NCI-H345 treated with DMSO at 0.1 percent for 48 hours (cell line): ENCODE data around the gene NECAB2.

Experiments used
- DNase-seq: peaks from one replicate; lab custom pipeline; 2025; ENCODE audit not compliant: unreplicated experiment; lab: John Stamatoyannopoulos, UW

Gene NECAB2

GRCh38 chr16:83951544-83951943, 16.5 kb upstream of the NECAB2 start:
- no peak for DNase-seq

GRCh38 chr16:83952587-83952939, 15.5 kb upstream of the NECAB2 start:
- no peak for DNase-seq

GRCh38 chr16:83952940-83953795, 14.9 kb upstream of the NECAB2 start, which contains the start of gene OSGIN1:
Gene OSGIN1 (plus strand): TSS chr16:83953240. CDS start chr16:83957672, 4,432 bp downstream.
- no peak for DNase-seq

- no peak for DNase-seq
These were observed 14.1 kb upstream of the NECAB2 start for GRCh38 chr16:83953796-83954576.

- no peak for DNase-seq
These were observed 13.4 kb upstream of the NECAB2 start for GRCh38 chr16:83954577-83955016.

DNA sequence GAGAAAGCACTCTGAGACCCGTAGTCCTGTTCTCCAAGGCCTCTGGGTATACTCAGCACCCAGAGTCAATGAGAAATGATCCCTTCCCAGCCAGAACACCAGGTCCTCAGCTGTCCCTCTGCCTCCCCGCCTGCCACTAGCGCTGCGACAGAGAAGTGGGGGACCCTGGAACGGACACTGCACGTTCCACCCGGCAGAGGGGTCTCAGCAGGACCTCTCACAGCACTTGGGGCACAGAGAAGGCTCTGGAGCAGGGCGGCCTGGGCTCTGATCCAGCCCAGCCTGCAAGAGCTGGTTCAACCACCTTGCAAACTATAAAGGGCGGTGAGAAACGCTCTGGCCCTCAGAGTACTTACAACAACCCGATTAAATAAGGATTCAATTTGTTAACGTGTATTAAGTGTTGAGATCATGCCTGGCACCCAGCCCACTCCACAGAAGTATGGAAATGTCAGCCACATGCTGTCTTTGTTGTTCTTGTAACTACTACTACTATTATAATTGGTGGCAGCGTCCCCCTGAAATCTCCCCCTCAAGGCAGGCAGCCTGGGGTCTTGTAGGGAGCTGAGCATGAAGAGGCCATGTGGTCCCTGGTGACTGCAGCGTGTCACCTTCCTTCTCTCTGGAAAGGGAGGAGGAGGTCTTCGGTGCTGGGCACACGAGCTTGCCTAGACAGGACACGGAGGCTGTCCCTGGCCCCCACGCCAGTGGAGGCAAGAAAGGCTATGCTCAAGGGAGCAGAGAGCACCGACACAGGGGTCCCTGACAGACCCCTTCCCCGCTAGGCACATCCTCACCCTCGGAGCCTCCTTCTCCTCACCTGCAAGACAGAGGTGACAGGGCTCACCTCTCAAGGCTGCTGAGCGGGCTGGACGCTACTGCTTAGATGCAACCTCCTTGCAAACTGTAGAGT, 12.6 kb upstream of the NECAB2 start:
- DNase-seq, result no peak

DNA sequence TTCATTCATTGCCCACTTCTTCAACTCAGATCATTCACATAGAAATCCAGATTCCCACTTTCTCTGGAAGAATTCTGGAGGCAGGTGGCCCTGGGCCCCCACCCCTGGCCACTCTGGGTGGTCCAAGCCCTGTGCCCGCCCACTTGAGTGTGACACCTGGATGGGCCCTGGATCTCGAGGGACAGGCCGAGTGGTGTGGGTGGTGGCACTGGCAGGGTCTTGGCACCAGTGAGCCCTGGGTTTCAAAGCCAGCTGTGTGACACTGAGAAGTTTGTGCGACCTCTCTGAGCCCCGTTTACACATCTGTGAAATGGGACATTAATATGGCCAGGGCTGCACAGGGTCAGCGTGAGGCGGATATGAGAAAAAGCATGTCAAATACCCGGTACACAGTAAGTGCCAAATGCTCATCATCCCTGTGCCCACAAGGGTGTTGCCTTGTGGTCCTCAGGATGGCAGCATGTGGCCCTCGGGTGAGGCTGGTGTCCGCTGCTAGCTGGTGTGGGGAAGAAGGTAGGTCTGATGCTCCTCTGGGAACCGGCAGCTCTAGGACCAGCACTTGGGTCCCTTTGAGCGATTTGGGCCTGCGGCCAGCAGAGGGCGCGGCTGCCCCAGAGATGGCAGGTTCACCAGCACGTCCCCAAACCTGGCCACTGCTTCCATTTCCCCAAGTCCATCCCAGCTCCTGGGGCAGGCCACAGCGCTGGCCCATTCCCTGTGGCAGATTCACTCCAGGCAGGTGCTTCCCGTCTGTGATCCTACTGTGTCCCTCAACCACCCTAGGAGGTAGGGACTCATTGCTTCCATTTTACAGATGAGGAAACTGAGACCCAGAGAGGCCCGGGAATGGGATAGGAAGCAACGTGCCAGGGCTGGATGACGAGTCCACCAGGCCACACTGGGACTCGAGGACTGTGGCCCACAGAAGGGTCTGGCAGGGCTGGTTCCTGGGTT, 11.4 kb upstream of the NECAB2 start:
- DNase-seq, result peak; percentile 41

GRCh38 chr16:83957296-83957855, 10.7 kb upstream of the NECAB2 start:
- DNase-seq, result no peak

GRCh38 chr16:83958137-83958845, 9.8 kb upstream of the NECAB2 start:
- DNase-seq, result no peak

DNA sequence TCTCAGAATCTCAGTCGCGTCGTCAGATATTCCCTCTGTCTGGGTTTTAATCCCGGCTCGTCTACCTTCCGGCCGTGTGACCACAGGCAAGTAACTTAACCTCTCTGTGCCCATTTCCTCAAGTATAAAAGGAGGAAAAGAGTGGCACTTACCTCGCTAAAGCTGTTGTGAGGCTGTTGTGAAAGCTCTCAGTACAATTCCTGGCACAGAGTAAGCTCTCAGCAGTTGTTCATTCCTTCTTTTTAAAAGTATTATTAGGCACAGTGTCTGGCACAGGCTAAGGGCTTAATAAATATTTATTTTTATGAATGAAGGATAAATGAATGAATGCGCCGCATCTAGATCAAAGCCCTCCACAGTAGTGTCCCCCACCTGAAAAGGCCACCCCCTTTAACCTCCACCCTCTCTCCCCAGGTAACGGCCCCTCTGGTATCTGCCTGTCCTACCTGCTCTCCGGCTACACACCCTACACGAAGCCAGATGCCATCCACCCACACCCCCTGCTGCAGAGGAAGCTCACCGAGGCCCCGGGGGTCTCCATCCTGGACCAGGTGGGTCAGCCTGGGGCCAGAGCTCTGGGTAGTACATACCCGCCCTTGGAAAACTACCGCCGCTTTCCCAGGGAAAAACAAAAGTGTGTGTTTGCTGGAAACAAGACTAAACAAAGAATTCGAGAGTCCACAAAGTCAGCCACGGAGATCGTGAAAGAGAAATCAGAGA, 9.0 kb upstream of the NECAB2 start:
- DNase-seq, result no peak

- DNase-seq, result no peak
These were observed 8.2 kb upstream of the NECAB2 start for GRCh38 chr16:83959656-83960434.

DNA sequence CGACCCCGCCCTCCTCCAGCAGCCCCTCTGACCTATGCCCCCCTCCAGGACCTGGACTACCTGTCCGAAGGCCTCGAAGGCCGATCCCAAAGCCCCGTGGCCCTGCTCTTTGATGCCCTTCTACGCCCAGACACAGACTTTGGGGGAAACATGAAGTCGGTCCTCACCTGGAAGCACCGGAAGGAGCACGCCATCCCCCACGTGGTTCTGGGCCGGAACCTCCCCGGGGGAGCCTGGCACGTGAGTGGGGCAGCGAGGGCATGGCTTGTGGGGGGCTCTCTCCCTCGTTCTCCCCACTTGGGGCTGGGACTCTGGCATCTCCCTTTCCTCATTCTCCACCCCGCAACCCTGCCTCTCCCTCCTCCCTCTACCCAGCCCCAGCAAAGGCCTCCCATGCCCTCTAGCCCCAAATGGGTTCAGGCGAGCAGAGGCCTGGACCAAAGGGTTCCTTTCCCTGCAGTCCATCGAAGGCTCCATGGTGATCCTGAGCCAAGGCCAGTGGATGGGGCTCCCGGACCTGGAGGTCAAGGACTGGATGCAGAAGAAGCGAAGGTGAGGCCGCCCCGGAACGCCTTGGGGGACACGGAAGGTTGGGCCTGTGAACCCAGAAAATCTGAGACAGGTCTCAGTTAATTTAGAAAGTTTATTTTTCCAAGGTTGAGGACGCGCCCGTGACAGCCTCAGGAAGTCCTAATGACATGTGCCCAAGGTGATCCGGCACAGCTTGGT, 7.4 kb upstream of the NECAB2 start:
- no peak for DNase-seq

GRCh38 chr16:83961591-83961990, 6.5 kb upstream of the NECAB2 start:
- no peak for DNase-seq

DNA sequence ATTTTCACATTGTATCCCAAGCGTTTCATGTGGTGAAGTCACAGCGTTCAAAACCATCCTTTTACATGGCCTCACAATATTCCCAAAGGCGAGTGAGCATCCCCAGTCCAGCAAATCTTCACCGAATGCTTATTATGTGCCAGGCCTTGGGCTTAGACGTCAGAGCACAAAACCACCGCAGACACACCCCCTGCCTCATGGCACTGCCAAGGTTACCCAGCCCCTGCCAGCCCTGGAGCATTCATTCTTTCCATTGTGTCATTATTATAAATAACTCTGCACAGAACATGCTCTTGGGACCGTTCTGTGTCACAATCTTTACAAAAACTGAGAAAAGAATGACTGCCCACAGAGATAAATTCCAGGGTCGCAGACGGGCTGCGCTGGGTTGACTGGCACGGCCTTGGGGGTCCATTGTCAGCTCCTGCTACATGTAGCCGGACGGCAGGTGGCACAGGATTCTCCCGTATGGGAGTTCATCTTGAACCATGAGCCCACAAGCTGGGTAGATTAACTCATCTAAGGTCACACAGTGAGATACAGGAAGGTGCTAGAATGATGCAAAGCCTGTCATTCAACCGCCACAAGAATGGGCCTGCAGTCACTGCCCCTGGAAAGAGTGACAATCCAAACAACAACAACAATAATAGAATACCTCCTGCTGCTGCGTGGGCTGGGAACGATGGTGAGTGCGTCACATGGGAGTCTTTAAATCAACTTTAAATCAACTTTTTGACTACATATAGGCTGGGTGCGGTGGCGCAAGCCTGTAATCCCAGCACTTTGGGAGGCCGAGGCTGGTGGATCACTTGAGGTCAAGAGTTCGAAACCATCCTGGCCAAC, 4.5 kb upstream of the NECAB2 start:
- no peak for DNase-seq

DNA sequence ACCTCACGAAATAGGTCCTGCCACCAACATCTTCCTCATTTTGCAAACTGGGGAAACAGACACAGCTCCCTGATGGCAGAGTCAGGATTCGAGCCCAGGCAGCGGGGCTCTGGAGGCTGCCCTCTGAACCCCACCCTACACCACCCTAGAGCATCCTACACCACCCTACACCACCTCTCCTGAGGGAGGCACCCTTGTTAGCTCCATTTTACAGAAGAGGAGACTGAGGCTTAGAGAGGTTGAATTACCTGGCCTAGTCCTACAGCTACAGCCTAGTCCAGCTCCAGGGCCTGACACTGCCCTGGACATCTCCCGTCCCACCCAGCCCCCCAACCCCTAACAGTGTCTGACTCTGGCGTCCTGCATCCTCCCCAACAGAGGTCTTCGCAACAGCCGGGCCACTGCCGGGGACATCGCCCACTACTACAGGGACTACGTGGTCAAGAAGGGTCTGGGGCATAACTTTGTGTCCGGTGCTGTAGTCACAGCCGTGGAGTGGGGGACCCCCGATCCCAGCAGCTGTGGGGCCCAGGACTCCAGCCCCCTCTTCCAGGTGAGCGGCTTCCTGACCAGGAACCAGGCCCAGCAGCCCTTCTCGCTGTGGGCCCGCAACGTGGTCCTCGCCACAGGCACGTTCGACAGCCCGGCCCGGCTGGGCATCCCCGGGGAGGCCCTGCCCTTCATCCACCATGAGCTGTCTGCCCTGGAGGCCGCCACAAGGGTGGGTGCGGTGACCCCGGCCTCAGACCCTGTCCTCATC, 3.2 kb upstream of the NECAB2 start:
- DNase-seq, result no peak
